DMS53 (cell line): Measurements from ENCODE around the gene TLNRD1.
"Not testable (repeated sequence)": the region's sequence is repeated elsewhere in the genome, so short reads cannot be mapped to it uniquely, and the experiment has no call there.

Experiments used
- DNase-seq: peaks from one replicate; lab custom pipeline; 2025; lab: John Stamatoyannopoulos, UW

TLNRD1 gene

DNA sequence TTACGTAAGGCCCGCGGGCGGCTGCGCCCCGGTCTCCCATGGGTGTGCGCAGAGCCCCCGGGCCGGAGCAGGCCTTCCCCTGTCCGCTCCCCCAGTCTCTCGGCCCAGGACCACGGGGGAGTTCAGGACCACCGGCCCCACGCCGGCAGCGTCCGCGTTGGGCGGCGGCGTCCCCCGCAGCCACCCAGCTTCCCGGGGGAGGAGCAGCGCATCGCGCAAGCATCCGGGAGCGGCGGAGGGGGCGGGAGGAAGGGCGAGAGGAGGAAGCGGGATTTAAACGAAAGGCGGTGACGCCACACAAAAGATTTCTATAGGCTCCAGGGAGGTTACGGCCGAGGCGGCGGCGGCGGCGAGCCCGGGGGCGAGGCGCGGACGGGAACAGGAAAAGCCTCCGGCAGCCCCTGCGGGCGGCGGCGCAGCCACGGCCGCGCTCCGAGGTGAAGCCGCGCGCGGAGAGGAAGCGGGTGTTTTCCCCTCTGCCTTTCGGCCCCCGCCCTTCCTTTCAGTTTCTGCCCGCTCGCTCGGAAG is at the start of gene TLNRD1:
TSS of gene TLNRD1 (plus strand) at position 300 of the 528 bp plus-strand sequence. CDS start 1,349 bp downstream, outside the sequence.
- peak; percentile 92 for DNase-seq

DNA sequence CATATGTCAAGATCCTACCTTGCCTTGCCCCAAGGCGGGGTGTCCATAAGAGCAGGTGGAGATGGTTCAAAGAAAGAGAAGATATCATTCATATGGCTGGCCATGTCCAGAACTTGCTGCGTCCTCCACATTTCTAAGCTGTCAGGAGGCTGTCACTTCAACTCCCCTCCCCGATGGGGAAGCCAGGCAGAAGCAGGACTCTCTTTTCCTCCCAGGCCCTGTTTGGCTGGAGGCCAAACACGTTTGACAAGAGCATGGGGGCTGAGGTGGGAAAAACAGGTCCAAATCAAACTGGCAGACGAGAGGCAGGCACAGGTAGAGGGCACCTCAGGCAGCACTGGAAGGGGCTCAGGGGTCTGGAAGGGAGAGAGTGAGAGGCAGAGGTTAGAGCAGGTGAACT is 48.8 kb upstream of the TLNRD1 start:
- DNase-seq, result no peak

DNA sequence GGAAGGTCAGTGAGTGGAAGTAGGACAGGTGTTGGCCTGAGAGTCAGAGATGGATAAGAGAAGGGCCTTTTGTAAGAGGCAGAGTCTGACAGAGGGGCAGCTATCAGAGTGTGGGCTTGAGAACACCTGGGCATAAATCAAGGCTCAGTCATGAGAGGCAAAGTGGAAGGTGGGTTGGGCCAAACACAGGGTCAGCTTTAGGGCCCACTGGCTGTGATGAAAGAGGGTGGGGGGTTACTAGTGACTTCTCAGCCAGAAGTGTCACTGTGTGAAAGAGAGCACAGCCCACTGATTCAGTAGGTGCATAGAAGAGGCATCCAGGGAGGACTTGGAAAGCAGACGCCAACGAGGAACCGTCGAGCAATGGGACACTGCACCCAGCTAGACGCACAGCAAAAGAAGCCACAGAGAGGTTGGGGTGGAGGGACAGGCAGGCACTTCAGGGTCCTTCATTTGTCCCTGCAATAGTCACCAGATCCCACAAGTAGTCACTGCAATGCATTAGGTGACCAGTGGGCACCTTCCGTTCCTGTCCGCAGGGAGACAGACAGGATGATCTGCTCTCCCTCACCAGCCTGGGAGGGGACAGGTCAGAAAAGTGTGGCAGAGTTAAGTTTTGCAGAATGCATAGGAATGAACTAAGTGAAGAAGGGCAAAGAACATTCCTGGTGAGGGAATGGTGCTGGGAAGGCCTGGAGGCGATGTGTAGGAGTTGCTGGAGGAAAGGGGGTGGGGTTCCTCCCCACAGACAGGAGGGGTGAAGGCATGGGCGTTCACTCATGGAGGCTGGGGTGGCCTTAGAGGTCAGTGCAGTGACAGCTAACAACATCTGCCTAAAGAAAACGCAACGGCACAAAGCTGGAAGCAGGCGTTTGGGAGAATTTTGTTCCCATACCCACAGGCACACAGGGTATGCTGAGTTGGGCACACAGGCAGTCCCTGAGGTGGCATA is 47.4 kb upstream of the TLNRD1 start:
- no peak for DNase-seq

DNA sequence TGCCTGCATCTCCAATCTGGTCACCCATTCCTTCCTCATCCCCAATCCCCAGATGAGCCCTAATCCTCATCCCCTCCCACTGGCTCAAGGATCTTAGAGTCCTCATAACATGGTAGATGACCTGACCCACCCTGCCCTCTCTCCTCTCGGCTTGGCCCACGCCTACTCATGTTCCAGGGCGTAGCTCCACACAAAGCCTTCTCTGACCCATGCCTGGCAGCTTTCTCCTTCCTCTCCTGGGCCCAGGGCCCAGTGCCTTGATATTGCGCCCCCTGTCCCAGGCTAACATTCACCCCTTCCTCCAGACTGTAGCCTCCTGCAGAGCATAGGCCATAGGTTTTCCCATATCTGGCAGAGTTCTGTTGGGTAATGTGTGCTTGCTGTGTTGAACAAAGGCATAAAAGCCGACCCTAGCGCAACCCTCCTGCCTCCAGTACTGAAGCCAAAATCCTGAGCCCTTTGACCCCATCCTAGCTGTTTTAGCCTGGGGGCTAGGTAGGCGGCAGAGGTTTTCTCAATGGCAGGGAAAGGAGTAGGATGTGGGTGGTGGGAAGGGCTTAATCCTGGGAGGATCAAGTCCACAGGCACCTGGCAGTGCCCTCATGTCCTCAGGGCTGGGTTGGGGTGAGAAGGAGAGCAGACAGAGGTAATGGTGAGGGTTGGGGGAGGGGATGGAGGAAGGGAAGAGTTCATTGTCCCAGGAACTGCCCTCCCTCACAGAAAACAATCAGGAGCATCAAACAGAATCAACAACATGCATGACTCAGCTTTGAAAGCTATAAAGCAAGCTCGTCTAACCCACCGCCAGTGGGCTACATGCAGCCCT is 46.6 kb upstream of the TLNRD1 start:
- DNase-seq, result peak; percentile 72

DNA sequence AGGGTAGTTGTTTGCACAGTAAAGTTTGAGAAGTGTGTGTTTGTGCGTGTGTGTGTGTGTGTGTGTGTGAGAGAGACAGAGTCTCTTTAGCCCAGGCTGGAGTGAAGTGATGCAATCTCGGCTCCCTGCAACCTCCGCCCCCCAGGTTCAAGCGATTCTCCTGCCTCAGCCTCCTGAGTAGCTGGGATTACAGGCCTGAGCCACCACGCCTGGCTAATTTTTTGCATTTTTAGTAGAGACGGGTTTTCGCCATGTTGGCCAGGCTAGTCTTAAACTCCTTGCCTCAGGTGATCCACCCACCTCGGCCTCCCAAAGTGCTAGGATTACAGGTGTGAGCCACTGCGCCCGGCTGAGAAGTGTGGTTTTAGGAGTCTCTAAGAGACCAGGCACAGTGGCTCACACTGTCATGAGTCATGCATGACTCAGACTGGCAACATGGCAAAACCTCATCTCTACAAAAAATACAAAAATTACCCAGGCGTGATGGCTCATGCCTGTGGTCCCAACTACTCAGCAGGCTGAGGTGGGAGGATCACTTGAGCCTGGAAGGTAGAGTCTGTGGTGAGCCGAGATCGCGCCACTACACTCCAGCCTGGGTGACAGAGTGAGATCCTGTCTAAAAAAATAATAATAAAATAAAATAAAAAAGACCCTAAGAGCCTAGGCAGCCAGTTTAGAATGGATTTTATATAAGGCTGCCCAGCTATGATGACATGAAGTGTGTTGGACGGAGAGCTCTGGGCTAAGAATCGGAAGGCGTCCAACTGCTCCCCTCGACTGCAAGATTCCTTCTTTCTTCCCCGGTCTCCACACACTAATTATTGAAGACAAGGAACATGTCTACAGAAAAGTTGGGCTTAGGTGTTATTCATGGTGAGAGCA is 44.9 kb upstream of the TLNRD1 start:
- DNase-seq, result peak; percentile 82

DNA sequence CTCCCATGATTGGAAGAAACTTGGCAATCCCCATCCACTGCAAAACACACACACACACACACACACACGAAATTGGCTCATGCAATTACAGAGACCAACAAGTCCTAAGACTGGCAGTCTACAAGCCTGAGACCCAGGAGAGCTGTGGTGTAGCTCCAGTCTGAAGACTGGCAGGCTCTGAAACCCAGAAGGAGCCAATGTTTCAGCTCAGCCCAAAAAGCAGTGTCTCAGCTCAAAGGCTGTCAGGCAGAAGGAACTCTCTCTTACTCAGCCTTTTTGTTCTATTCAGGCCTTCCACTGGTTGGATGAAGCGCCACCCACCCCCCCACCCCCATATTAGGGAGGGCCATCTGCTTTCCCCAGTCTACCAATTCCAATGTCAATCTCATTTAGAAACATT is 43.2 kb upstream of the TLNRD1 start:
- DNase-seq, result no peak

DNA sequence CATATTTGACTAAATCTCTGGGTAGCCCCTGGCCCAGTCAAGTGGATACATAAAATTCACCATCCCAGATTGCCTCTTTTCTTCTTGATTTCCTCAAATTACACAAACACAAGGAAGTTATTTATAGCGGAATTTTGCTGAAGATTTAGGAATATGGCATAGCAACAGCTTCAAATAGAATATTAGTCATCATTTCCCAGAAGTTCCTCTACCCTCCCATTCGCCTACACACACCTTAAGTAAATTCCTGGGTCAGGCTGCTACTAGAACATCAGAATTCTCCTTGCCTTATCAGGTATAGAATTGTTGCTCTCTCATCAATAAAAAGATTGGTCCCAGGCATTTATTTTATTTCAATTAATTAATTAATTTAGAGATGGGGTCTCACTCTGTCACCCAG is 42.7 kb upstream of the TLNRD1 start:
- DNase-seq, result no peak

DNA sequence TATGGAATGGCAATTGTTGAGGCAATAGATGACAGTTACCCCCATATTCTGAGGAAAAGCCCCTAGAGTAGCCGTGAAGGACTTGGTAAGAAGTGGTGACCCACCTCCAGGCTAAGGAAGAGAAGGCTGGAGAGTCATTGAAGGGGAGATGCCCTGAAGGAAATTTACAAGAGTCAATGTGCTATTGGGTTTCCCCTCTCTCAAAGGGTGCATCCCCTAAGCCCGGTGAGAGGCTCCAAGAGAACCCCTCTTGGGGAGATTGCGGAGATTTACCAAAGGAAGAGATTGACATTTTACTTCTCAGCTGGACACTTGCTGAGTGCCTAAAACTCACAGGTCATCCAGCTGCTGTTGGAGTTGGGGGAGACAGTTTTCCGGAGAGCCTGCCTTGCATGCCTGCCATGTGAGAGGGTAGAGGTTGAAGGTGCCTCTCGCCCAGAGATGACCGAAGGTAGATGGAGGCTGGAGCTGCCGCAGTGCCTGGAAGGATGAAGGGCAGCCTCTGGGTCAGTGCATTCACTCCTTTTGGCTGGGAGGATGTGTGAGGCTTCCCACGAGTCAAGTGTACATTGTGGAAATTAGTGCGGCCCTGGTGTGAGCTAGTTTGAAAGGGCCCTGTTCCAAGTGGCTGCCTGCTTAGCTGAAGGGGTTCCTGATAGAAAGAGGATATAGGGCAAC is 41.8 kb upstream of the TLNRD1 start:
- DNase-seq, result no peak

DNA sequence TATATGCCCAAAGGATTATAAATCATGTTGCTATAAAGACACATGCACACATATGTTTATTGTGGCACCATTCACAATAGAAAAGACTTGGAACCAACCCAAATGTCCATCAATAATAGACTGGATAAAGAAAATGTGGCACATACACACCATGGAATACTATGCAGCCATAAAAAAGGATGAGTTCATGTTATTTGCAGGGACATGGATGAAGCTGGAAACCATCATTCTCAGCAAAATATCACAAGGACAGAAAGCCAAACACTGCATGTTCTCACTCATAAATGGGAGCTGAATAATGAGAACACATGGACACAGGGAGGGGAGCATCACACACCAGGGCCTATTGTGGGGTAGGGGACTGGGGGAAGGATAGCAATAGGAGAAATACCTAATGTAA is 35.3 kb upstream of the TLNRD1 start:
- not testable (repeated sequence) for DNase-seq

DNA sequence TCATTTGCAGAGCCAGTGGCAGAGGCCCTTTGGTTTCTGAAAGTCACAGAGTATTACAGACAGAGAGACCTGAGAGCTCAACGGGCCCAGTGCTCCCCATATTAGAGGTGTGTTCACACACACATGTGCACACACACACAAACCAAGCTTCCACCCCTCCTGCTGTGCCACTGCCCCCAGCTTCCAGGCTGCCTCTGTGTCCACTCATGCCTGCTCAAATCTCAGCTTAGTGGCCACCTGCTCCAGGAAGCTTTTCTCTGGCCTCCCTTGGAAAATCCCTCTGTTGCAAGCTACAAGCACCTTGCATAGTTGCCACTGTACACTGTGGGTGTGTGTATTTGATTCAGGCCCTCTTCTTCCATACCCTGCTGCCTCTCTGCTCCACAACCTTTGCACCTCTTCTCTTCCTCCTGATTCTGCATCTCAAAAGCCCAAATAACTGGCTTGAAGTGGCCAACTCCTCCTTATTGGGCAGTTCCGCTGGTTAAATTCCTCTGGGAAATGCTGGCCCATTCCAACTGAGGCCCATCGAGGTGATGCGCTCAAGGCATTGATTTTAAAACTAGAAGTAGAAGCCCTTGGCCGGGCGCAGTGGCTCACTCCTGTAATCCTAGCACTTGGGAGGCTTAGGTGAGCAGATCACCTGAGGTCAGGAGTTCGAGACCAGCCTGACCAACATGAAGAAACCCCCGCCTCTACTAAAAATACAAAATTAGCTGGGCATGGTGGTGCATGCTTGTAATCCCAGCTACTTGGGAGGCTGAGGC is 34.1 kb upstream of the TLNRD1 start:
- DNase-seq, result peak; percentile 5

DNA sequence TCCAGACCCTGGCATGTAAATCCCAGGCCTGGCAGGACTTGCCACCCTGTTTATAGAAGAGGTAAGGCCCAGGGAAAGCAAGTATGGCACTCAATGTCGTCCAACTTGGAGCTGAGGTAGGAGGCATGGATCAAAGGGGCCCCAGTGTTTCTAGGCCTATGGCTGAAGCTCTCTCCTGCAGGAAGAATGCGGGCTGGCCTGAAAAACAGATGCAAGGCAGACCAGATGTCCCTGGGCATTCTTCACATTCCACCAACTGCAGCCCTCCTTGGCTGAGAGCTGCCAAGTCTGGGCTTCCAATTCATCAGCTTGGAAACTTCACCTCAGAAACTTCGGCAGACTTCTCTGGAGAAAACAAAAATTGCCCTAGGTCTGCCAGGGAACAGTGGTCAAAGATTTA is 33.3 kb upstream of the TLNRD1 start:
- DNase-seq, result no peak

DNA sequence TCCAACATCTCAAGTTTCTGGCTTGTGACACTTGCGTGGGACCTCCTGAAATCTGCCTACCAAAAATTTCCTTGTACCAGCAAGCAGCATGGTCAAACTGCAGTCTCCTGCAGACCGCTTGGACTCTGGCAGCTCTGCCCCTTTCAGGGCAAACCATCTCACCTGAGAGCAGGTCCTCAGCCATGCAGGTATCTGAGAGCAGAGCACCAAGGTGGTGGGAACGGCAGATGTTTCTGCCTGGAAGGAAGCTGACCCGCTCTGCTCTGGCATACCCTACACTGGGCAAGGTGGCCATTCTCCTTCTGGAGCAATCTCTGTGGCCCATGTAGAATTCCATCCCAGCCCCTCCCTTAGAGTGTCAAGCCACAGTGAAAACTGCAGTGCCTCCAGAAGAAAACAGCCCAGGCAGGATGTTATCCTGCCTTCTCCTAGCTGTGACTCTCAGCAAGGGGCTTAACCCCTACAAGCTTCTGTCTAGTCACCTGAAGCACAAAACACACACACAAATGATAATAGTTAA is 32.7 kb upstream of the TLNRD1 start:
- no peak for DNase-seq

DNA sequence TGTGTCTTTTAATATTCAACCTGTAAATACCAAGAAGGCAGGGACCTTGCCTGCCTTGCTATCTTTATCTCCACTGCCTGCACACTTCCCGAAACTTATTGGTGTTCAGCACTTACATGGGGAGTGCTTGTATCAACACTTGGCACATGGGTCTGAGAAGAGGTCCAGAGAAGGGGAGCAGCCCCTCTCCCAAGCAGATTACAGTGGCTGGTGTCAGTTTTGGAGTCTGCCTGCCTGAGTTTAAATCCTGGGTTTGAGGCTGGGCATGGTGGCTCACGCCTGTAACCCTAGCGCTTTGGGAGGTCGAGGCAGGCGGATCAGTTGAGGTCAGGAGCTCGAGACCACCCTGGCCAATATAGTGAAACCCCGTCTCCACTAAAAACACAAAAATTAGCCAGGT is 31.4 kb upstream of the TLNRD1 start:
- DNase-seq, result no peak

DNA sequence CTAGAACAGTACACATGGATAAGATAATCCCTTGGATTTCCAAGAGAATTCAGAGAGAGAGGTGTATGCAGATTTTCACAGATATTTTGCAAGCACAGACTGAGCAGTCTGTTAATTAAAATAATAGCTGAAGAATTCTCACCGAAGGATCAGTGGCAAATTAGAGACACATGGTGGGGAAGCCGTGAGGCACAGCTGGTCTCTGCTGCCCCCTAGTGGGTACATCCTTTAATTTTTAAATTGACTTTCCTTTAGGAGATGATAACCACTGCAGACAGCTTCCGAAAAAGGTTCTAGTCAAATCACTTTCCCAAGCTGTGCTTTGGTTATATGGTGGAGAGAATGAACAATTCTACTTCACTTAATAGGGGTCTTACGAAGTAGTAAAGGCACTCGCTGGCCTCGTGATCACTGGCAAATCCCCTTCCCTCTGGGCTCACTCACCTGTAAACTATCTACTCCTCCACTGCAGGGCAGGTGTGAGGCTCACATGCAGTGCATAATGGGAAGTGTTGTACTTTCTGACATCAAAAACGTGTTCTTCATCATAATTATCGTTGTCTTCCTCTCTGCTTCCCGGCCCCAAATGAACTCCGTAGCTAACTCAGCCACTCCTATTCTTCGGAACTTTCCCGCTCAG is 30.6 kb upstream of the TLNRD1 start:
- peak; percentile 71 for DNase-seq

DNA sequence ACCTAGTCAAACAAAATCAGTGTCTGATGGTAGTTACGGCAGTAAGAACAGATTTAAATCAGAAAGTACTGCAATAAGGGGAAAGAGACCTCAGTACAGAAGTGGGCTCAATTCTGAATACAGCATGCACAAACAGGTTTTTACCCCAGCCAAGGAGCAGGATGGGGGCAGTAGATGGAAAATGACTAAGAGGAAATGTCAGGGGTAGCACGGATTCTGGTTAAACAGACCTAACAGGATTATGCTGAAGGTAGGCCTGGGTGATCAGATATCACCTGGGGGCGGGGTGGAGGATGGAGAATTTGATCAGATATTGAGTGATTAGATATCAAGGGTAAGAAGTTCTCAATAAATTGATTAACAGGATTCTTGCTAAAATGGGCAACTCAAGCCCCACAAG is 30.1 kb upstream of the TLNRD1 start:
- no peak for DNase-seq

DNA sequence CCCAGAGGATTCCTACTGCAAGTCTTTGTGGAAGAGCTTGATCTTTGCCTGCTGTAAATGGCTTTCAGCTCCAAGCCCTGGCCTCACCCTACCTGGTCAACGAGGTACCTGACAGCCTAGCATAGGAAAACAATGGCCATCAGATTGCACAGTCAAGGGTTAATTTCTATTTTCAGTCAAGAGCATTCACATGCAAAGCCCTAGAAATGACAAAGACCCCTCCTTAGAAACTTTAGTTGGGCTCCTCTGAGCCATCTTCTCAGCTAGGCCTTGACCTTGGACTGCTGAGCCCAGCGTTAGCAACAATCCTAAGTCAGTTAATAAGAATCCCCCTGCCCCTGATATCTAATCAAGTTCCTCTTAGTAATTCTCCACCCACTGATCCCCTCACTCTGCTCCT is 29.6 kb upstream of the TLNRD1 start:
- DNase-seq, result no peak

DNA sequence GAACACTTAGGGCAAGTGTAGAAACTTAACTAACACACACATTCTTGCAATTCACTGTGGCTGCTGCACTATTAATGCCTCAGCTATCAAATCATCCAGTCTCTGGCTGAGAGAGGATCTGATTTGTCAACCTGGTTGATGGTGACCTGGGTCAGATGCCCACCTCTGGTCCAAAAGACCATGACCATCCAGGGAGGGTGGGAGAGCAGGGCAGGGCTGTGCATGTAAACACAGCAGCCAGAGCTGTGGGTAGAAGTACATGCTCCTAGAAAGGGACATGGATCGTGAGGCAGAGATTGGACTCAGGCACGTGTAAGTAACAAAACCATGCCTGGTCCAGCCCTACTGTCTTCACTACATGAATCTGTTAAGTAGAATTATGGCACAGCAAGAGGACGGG is 28.4 kb upstream of the TLNRD1 start:
- no peak for DNase-seq

DNA sequence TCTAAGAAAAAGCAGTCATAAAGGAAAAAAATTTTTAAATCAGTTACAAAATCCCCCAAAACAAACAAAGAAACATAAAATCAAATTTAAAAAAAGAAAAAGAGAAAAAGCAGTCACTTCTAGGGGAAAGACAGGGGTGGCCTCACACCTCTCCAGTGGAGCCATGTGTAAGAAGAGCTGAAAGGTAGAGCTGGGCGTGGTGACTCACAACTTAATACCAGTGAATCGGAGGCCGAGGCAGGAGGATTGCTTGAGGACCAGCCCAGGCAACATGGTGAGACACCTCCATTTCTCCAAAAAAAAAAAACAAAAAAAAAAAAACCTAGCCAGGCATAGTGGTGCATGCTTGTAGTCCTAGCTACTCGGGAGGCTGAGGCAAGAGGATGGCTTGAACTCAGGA is 25.8 kb upstream of the TLNRD1 start:
- no peak for DNase-seq

DNA sequence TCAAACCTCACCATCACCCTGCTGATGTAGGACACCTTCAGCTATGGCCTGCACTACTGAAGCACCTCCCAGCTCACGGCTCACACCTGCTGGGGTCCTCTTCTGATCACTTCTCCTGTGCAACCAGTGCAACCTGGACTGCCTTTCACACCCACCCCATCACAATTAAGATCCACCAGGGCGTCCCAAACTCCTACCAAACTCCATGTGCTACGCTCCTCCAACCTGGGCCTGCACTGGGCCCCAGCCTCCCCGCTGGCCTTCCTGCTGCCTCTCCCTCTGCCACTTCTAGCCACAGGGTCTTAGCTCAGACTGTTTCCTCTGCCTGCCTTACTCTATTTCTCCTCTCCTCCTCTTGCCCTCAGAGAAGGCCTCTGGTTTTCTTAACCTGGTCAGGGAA is 23.9 kb upstream of the TLNRD1 start:
- DNase-seq, result no peak

DNA sequence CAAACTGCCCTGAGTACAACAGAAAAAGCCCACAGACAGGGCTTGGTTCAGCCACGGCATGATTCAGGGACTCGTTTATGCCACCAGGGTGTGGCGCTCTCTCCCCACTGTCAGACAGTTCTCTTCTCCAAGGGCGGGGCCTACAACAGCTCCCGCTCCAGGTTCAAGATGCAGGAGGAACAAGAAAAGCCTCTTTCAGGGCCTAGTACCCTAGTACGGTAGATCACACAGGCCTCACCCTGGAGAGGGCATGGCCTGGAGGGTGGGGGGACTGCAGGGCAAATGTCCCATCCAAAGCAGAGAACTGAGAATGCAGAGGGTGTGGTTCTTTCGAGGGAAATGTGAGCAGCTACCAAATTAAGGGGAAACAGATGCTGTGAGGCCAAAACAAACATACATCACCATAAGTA is 23.1 kb upstream of the TLNRD1 start:
- DNase-seq, result peak; percentile 86
